Measurements from ENCODE around the gene HMX3. TPM values are rescaled to one million over a fixed set of nuclear protein-coding genes. Genes with fewer than 3 reads are reported as not detected.

Gene HMX3
- not detected in 2 replicates for total RNA-seq

DNA sequence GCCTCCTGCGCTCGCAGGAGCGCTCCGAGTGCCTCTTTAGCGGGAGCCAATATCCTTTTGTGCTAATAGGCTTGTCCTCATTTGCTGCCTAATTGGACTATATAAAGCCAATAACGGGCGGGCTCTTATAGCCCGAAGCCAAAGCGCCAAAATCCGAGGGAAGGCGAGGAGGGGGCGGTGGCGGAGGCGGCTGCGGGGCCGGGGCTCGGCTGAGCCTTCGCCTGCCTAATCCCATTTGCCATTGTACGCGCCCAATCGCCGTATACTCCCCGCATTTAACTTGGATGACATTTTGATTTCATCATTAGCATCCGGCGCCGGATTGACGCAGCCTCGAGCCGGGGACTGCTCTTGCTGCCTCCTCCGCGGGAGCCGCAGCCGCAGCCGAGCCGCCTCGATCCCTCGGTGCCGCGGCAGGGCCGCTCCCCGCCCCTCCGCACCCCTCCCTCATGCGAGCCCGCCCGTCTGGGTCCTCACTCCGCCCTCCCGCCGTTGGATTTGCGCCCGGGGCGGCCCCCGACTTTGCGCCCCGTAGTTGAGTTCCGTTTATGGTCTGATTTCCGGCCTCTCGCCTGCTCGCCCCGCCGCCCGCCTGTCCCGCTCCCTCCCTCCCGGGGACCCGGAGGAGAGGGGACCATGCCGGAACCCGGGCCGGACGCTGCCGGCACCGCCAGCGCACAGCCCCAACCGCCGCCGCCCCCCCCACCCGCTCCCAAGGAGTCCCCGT is at the start of gene HMX3:
HMX3 (plus strand) TSS at position 556 of the 727 bp plus-strand sequence; CDS start at position 637, 81 bp downstream.

DNA sequence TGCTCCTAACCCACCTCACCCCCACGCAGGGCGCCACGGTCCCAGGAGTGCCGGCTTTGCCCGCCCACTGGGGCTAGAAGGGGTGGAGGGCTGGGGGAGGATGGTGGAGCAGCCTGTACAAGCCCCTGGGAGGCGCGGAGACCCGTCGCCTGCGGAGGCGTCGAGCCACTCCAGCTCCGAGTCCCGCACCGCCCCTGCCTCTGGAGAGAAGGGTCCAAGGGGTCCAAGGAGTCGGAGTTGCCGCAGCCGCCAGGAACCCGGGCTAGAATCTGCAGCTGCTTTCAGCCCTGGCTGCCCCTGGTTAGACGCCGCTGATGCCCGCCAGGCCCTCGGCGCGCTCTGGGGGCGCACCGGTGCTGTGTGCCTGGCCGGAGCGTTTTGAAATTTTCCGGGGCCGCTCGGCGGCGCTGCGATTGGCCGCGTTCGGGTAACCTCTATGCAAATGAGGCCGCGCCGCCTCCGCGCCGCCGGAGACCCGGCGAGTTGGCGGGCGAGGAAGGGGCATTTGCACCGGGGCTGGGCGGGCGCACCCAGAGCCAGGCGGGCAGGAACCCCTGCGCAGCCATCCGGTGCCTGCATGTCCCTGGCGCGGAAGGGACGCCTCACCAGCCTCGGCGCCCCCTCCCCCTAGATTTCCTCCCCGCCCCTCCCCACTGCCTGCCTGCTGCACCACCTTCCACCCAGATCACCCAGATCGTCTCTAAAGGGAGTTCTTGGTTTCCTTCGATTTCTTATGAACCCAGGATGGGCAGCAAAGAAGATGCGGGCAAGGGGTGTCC is 12.1 kb downstream of the HMX3 start, which contains the start of gene HMX2:
HMX2 (plus strand) TSS at position 502 of the 779 bp plus-strand sequence; CDS start at position 745, 243 bp downstream.

DNA sequence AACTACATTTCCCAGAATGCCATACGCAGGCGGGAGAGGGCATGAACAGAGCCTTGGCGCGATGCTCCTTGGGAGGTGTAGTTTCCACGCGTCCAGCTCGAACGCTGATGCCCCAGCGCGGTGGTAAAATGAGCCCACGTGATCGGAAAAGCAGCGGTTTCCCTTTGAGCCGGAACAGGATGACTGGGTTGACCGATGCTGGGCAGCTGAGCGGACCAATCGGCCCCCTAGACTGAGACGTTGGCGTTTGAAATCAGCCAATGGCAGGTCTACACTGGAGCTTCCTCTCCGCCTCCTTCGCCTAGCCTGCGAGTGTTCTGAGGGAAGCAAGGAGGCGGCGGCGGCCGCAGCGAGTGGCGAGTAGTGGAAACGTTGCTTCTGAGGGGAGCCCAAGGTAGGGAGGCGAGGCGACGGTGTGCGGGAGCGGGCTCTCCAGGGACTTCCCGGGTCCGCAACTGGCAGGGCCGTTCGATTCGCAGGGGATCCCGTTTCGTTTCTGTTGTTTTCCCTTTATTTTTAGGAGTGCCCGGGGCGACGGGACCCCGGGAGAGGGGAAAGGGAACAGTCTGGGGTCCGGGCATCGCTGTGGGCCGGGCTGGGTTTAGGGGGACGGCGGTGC is 18.4 kb downstream of the HMX3 start, which contains the start of gene BUB3:
BUB3 (plus strand) TSS at position 311 of the 619 bp plus-strand sequence. CDS start 516 bp downstream, outside the sequence.

Other genes with a start within 250 kb of the HMX3 start
- not detected in 2 replicates for gene FAM24A, start 225.4 kb upstream of the HMX3 start, total RNA-seq
- gene C10orf88, start 181.7 kb upstream of the HMX3 start, total RNA-seq = 13.4 and 14.8 TPM in 2 replicates
- gene PSTK, start 155.6 kb upstream of the HMX3 start, total RNA-seq = 2.8 and 3.2 TPM in 2 replicates
- gene IKZF5, start 127.2 kb upstream of the HMX3 start, total RNA-seq = 12.8 and 16.1 TPM in 2 replicates
- 8.0 and 12.2 TPM in 2 replicates for gene ACADSB, start 127.0 kb upstream of the HMX3 start, total RNA-seq
- not detected in 2 replicates for gene HMX2, start 12.2 kb downstream of the HMX3 start, total RNA-seq
- 228 and 267 TPM in 2 replicates for gene BUB3, start 18.4 kb downstream of the HMX3 start, total RNA-seq

All from thoracic aorta endothelial cell (primary cell).